Brain microvascular endothelial cell (primary cell): ENCODE results near the gene RASSF1.

Experiments
- DNase-seq: peaks from one replicate; pipeline ENCODE4 v3.0.0-alpha.2; 2020
- H3K27ac ChIP-seq: fragments of 250-450 bp; sonication (Bioruptor Pico); 2 replicates; pipeline ENCODE4 v1.5.1; 2020; ENCODE audit warnings: mild to moderate bottlenecking, moderate library complexity
- H3K27me3 ChIP-seq: fragments of 250-450 bp; sonication (Bioruptor Pico); replicated peaks from 2 replicates; pipeline ENCODE4 v1.5.1; 2020; ENCODE audit warnings: mild to moderate bottlenecking
- H3K36me3 ChIP-seq: fragments of 250-450 bp; sonication (Bioruptor Pico); replicated peaks from 2 replicates; pipeline ENCODE4 v1.5.1; 2020; ENCODE audit warnings: mild to moderate bottlenecking
- H3K4me3 ChIP-seq: 2 replicates; pipeline ENCODE4 v1.5.1; 2011; ENCODE audit warnings: low read depth, mild to moderate bottlenecking, control low read depth, low read length, moderate library complexity
- in situ Hi-C: cut with HindIII; loops from 2 replicates; pipeline ENCODE4 v1.10.0; 2017; ENCODE audit warnings: low sequenced_read_pairs, low pct_ligation_motif_present
- TF ChIP-seq, protein P1 (sequence below): IDR thresholded peaks from 2 replicates; pipeline ENCODE4 v1.5.1; 2011; ENCODE audit warnings: low read depth, mild to moderate bottlenecking, moderate library complexity, low read length, control low read depth, inconsistent platforms; ENCODE audit errors: missing control alignments

RASSF1 gene

DNA sequence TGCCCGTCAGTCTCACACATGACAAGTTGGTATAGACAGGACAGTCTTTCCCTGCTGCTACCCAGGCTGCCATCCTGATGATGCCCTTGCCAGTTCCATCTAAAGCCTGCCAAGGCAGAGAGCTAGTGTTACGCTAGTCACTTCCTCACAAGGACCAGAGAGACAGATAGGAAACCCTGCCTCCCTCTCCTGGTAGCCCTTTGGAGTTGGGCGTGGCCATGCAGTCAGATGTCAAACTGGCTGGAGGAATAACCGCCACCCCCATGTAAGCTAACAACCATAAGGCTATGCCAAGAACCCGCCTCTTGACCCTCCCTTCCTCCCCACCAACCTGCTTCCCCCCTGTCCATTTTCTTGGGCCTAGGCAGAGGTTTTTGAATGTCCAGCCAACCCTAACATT is 15.9 kb upstream of the RASSF1 start:
- no peaks in the 10 kb centered on the region for H3K27me3 ChIP-seq
- H3K27ac ChIP-seq: no peak overlapping the region
- TF ChIP-seq, protein P1, sequence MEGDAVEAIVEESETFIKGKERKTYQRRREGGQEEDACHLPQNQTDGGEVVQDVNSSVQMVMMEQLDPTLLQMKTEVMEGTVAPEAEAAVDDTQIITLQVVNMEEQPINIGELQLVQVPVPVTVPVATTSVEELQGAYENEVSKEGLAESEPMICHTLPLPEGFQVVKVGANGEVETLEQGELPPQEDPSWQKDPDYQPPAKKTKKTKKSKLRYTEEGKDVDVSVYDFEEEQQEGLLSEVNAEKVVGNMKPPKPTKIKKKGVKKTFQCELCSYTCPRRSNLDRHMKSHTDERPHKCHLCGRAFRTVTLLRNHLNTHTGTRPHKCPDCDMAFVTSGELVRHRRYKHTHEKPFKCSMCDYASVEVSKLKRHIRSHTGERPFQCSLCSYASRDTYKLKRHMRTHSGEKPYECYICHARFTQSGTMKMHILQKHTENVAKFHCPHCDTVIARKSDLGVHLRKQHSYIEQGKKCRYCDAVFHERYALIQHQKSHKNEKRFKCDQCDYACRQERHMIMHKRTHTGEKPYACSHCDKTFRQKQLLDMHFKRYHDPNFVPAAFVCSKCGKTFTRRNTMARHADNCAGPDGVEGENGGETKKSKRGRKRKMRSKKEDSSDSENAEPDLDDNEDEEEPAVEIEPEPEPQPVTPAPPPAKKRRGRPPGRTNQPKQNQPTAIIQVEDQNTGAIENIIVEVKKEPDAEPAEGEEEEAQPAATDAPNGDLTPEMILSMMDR: no peak
- DNase-seq: no peak
- in situ Hi-C loops: no loop called here
- peak overlapping the region; percentile 95 for H3K4me3 ChIP-seq
- peaks cover 26% of the 10 kb centered on the region for H3K36me3 ChIP-seq

DNA sequence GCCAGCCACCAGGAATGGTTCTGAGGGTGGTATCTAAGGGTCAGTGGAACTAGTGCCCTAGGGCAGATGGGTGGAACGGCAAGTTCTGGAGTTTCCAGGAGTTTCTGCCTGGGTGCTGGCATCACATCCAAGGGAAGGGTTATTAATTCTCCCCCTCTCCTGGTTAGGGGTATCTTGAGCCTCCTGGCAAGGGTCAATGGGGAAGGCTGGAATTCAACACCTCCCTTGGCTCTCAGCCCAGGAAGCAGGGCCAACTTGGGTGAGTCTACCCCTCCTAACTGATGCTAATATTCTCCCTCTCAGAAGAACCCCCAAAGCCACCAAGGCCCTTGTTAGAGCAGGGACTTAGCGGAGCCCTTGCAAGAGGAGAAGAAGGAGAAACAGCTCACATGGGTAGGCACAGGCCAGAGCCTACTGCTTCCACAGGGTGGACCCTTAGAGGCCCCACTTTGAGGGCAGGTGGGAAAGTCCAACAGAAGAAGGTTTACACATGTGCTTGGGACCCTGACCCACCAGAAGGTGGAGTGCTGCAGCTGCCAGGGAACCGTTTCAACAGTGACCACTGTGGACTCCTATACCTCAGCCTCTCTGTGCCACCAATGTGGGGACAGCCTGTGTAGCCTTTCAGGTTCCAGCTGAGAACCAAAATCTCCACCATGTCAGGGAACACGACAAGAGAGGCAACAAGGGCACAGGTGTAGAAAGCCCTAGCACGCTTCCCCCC is 15.4 kb upstream of the RASSF1 start:
- peaks cover 26% of the 10 kb centered on the region for H3K36me3 ChIP-seq
- H3K27me3 ChIP-seq: no peaks in the 10 kb centered on the region
- in situ Hi-C loops: no loop called here
- DNase-seq: no peak
- peak overlapping the region; percentile 95 for H3K4me3 ChIP-seq
- TF ChIP-seq, protein P1: peak; percentile 16
- no peak overlapping the region for H3K27ac ChIP-seq

DNA sequence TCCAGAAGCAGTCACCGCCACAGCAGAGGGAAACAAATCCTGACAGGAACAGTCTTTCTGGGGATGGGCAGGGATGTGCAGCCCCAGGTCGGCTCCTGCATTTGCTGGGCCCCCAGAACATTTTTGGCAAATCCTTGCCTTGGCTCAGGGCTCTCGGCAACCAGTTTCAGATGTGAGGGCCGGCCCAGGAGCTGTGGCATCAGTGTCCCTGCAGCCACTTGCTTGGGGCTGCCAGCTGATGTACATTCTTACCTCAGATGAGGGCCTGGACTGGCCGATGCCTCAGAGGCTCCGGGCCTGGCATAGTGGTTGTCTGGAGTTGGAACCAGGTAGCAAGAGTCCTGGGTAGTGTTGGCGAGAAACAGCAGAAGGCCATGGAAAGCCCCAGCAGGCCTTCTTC is 14.2 kb upstream of the RASSF1 start:
- Histone ChIP-seq H3K27ac (no peak overlapping the region), H3K27me3 (no peaks in the 10 kb centered on the region), H3K4me3 (no peak overlapping the region), H3K36me3 (peaks cover 26% of the 10 kb centered on the region)
- in situ Hi-C loops: no loop called here
- TF ChIP-seq, protein P1: no peak
- no peak for DNase-seq

DNA sequence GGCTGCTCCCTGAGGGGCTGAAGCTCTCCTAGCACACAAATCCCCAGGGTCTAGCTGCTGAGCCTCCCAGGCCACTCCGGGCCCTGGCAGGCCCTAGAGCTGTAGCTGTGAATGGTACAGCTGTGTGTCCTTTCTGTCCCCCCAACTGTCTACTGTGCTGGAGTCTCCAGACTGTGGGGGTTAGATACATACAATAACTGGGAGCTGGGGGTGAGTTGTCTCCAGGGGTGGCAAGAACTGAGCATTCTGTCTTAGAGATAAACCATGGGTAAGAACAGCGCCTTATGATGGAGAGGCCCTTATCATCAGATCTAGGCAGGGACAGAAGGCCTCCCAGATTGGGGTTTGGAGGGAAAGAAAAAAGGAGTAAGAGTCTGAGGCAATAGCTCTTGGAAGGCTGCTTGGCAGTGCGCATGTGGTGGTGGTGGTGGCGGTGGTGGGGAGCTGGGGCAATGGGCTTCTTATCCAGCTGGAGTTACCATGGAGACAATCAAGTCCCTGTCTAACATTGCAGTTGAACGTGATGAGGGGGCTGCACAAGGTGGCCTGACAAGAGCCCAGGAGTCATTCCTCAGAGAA is 13.6 kb upstream of the RASSF1 start:
- no peaks in the 10 kb centered on the region for H3K27me3 ChIP-seq
- TF ChIP-seq, protein P1: no peak
- H3K27ac ChIP-seq: no peak overlapping the region
- H3K36me3 ChIP-seq: peaks cover 26% of the 10 kb centered on the region
- in situ Hi-C loops: no loop called here
- H3K4me3 ChIP-seq: no peak overlapping the region
- no peak for DNase-seq

DNA sequence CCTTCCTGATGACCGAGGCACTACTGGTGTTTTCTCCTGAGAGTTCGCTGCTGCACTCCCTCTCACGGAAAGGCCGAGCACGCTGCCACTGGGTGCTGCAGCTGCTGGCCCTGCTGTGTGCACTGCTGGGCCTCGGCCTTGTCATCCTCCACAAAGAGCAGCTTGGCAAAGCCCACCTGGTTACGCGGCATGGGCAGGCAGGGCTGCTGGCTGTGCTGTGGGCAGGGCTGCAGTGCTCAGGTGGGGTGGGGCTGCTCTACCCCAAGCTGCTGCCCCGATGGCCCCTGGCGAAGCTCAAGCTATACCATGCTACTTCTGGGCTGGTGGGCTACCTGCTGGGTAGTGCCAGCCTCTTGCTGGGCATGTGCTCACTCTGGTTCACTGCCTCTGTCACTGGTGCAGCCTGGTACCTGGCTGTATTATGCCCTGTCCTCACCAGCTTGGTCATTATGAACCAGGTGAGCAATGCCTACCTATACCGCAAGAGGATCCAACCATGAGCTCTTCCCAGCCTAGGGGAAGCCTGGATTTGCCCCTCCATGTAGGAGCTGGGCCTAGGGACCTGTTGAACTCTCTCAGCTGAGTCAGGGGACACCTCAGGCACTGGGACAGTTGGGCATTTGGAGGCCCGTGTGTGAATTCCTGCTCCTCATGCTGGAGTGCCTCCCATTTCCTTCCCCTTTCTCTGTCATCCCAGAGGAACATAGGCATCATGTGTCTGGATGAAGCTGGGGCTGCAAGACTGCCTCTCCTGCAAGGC is 12.8 kb upstream of the RASSF1 start:
- no peak overlapping the region for H3K4me3 ChIP-seq
- DNase-seq: no peak
- in situ Hi-C loops: no loop called here

More for the DNA sequence above, 12.8 kb upstream of the RASSF1 start:
- no peaks in the 10 kb centered on the region for H3K27me3 ChIP-seq
- H3K36me3 ChIP-seq: peaks cover 26% of the 10 kb centered on the region
- TF ChIP-seq, protein P1: no peak
- peak overlapping the region; percentile 15 for H3K27ac ChIP-seq
